Stimulated activated CD4-positive, alpha-beta T cell treated with anti-CD3 and anti-CD28 coated beads, Interleukin-15, amount 100 ng/mL, for 1 hour (primary cell): ENCODE results near the gene GNA12.
"Not testable (repeated sequence)": the region's sequence is repeated elsewhere in the genome, so short reads cannot be mapped to it uniquely, and the experiment has no call there.

Source experiments
- DNase-seq, 2 donors: peaks; one replicate each; pipeline ENCODE4 v3.0.0-alpha.2; 2020; ENCODE audit warnings: low read depth in 1 of 2, low spot score in 1 of 2

GNA12 gene

DNA sequence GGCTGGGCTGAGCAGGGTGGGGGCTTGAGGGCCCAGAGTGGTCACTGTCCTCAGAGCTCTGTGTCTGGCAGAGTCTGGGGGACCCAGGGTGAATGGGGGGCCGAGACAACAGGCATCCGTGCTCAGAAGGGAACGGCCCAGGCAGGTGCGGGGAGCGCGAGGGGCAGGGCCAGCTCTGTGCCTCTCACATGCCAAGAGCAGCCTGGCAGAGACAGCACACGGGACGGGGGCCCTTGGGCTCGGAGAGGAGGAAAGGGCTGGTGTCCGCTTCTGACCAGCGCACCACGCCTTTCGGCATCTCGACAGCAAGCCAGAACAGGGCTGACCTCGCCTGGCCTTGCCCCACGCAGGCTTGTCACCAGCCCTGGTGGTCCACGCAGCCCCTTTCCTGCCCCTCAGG, 142.7 kb downstream of the GNA12 start:
- DNase-seq: no peak

DNA sequence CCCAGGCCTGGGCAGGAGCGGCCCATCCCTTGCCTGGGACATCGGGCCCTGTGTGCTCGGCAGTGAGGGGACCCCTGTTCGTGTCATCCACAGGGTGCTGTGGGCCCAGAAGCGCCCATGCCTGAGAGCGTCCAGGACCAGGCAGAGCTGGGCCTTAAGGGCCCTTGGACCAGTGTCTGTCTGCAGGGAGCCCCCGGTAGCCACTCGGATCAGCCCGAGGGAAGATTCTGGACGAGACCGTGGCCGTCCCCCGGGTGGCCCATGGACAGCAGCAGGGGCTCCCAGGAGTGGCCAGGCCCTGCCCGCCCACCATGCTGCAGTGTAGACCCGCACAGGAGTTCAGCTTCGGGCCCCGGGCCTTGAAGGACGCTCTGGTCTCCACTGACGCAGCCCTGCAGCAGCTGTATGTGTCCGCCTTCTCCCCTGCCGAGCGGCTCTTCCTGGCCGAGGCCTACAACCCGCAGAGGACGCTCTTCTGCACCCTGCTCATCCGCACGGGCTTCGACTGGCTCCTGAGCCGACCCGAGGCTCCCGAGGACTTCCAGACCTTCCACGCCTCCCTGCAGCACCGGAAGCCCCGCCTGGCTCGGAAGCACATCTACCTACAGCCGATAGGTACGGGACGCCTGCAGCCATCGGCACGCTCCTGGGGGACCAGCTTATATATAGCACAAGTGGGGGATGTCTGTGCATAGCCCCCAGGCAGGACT, 143.8 kb downstream of the GNA12 start:
- no peak for DNase-seq

DNA sequence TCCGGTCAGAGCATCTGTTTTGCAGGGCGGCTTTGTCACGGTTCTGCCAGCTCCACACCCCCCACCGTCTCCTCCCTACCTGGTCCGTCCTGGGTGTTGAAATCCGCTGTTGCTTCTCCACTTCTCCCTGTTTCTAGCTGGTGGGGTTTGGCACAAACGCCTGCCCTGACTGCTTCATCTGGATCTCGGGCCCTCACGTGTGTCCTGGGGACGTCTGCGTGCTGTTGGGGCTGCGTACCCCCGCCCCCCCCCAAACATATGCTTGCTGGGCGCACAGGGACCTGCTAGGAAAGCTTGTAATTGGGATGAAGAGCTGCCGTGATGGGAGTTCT, 144.9 kb downstream of the GNA12 start:
- DNase-seq: no peak

DNA sequence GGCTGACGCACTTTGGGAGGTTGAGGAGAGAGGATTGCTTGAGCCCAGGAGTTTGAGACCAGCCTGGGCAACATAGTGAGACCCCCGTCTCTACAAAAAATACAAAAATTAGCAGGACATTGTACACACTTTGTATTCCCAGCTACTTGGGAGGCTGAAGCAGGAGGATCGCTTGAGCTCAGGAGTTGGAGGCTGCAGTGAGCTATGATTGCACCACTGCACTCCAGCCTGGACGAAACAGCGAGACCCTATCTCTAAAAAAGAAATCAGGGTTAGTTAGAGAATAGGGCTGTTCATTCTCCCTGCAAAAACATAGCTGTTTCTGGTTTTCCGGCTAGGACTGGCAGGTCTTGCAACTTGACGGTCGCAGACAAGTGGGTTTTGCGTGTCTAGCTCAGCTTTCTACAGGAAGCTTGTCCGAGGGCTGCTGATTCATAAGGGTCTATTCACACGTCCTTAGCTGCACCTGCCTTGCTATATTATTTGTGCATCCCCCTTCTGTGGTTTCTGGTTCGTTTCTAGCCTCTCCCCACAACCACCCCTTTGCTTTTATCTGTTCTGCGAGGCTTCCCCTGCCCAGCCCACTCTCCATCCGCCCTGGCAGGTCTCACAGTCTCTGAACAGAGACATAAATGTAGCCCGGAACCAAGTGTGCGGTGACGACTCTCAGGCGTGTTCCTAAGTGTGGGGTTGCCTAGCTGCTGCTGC, 145.4 kb downstream of the GNA12 start:
- DNase-seq: no peak

DNA sequence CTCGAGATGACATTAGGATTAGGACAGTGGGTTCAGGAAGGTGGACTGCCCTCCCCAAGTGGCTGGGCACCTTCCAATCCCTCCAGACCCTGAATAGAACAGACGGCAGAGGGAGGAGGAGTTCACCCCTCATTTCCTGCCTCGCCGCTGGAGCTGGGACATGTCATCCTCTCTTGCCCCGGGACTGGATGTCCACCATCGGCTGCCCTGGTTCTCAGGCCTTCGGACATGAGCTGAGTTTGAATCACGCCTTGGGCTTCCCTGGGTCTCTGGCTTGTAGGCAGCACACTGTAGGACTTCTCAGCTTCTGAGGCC, 150.0 kb downstream of the GNA12 start:
- DNase-seq: not testable (repeated sequence)

DNA sequence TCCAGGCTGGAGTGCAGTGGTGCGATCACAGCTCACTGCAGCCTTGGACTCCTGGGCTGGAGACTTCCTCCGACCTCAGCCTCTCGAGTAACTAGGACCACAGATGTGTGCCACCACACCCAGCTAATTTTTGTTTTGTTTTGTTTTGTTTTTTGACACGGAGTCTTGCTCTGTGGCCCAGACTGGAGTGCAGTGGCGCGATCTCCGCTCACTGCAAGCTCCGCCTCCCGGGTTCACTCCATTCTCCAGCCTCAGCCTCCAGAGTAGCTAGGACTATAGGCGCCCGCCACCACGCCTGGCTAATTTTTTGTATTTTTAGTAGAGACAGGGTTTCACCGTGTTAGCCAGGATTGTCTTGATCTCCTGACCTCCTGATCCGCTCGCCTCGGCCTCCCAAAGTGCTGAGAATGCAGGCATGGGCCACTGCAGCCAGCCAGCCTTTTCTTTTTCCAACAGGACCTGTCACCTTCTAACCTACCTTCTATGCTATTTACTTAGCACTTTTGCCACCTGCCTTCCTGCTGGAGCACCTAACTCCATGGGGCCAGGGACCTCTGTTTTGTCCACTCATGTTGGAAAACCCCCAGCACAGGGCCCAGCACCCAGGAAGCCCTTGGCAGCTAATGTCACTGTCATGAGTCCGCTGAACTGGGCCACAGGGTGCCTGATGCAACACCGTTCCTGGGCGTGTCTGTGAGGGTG, 150.5 kb downstream of the GNA12 start:
- DNase-seq: not testable (repeated sequence)

DNA sequence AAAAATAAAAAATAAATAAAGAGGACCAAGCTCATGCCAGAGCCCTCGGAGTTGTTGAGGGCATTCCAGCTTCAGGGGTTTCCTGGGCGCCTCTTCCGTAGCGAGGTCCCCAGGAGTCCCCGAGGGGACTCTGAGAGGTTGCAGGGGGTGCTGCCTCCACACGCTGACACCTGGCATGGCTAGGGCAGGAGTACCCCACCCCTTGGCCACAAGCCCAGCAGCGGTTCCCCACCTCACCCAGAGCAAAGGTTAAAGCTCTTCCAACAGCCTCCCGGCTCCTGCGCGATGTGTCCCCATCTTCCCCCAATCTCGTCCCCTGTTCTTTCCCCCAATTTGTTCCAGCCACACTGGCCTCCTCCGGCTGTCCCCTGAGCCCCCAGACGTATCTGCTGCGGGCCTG, 151.6 kb downstream of the GNA12 start:
- no peak for DNase-seq

DNA sequence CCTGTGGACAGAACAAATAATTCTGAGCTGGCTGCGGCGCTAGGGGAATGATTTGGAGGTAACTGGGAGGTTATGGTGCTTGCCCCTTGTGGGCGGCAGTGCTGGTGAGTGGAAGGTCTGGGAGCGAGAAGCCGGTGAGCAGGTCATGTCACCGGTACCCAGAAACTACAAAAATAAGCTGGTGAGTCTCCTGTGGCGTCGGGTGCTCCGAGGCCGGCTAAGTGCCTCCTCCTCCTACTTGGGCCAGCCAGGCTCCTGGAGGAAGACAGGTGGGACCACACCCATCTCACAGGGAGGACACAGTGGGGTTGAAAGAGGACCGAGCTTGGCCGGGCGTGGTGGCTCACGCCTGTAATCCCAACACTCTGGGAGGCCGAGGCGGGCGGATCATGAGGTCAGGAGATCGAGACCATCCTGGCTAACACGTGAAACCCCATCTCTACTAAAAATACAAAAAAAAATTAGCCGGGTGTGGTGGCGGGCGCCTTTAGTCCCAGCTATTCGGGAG, 152.1 kb downstream of the GNA12 start:
- DNase-seq: not testable (repeated sequence)

DNA sequence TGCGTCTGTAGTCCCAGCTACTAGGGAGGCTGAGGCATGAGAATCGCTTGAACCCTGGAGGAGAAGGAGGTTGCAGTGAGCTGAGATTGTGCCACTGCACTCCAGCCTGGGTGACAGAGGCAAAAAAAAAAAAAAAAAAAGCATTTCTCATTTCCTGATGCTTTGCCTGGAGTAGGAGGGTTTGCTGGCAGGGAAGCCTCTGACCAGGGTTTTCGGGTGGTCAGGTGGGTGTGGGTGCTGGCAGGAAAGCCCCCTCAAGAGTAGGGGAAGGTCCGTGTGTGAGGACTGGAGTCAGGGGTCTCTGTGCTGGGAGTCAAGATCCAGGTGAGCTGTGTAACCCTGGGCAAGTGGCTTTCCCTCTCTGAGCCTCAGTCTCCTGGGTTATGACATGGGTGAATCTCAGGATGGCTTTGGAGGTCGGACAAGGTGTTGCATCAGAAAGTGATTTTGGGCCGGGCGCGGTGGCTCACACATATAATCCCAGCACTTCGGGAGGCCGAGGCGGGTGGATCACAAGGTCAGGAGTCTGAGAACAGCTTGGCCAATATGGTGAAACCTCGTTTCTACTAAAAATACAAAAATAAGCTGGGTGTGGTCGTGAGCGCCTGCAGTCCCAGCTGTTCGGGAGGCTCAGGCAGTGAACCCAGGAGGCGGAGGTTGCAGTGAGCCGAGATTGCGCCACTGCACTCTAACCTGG, 152.9 kb downstream of the GNA12 start:
- no peak for DNase-seq

DNA sequence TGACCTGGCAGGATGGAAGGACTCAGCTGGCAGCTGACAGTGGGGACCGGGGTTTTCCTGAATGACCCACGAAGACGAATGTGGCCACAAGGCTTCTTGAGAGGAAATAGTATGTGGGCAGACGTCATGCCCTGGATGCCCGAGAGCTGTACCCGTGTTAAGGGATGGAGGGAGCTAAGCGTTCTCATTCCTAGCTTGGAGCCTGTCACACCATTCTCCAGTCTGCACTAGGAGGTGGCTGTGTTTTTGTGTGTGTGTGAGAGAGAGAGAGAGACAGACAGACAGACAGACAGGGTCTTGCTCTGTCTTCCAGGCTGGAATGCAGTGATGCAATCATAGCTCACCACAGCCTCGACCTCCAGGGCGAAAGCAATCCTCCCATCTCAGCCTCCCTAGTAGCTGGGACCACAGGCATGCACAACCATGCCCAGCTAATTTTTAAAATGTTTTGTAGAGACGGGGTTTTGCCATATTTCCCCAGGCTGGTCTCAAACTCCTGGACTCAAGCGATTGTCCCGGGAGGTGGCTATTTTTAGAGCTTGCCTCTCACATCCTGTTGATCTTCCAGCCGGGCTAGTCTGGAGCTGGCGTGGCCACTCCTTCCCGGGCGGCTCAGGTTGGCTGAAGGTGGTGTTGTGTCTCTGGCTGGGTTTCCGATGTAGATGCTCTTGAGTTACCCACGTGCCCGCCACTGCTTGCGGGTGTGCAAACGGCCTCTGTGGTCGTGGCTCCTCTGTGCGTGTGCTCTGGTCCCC, 154.0 kb downstream of the GNA12 start:
- DNase-seq: no peak

DNA sequence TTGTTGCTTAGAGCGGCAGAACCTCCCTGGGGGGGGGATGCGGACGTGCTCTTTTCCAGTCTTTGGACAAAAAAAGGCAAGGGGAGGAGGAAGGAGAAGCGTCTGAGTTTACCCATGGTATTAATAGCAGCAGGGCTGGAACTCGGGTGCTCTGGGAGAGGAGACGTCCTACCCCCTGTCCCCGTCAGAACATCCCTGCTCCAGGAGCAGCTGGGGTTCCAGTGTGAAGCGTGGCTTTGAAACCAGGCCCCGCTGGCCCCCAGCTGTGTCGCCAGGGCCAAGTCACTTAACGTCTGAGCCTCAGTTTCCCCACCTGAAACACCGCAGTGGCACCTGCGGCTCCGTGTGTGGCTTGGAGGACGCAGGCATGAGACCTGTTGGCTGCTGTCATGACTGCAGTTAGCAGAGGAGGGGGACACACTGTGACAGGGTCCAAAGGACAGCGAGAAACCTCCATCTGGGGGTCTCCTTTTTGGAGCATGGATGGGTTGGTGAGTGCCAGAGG, 154.7 kb downstream of the GNA12 start:
- DNase-seq: no peak

DNA sequence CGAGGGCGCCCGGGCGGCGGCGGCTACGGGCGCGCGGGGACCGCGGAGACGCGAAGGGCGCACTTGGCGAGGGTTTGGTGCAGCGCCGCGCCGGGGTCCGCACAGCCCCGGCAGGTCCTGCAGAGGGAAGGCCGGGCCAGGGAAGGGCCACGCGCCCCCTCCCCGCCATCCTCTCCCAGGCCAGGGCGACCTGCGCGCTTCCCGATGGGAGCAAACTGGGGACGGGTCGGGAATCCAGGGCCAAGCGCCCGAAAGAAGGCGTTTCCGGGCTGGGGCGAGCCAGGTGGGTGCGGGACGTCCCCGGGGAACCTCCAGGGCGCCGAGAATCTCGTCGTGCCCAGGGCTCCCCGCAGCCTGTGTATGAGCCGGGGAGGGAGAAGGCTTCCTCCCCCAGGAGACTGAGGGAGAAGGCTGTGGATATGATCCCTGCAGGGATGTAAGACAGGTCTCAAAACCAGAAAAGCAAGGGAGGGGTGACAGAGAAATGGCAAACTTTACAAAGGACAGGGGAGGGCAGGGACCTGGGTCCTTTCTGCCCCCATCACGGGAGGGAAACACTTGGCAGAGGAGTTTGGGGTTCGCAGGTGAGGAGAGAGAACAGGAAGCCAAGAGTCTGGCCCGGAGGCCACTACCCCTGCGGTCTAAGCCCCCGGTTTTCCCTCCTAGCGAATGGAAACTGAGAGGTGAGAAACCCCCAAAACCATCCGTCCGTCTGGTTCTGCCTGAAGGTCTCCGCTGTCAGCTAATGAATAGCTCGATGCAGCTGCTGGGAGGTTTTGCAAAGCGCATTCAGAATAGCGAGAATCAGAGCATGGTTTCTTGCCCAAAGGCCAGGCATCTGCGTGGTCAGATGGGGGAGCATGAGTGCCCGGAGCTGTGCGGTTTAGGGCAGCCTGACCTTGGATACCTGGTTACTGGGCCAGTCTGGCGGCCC, 155.4 kb downstream of the GNA12 start:
- no peak for DNase-seq

DNA sequence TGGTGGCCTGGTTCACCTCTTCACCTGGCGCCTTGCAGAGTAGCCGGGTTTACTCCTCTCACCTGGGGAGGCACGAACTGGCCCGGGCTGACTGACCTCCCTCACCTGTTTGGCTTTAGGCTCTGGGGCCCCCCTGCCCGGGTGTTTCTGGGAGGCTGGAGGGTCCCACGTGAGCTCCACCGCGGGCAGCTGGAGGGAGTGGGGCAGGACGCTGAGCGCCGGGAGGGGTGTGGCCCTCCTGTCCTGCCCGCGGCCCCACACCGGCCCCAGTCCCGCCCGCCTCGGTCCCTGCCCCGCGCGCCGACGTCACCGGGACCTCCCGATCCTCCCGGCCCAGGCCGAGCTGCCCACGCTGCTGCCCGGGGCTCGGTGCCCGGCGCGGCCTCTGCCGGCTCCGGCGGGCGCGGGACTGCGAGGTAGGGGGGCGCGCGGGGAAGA, 156.2 kb downstream of the GNA12 start, which contains the start of gene AMZ1:
Gene AMZ1 (plus strand): TSS at position 322 of the 438 bp plus-strand sequence. CDS start 12,250 bp downstream, outside the sequence.
- no peak for DNase-seq

DNA sequence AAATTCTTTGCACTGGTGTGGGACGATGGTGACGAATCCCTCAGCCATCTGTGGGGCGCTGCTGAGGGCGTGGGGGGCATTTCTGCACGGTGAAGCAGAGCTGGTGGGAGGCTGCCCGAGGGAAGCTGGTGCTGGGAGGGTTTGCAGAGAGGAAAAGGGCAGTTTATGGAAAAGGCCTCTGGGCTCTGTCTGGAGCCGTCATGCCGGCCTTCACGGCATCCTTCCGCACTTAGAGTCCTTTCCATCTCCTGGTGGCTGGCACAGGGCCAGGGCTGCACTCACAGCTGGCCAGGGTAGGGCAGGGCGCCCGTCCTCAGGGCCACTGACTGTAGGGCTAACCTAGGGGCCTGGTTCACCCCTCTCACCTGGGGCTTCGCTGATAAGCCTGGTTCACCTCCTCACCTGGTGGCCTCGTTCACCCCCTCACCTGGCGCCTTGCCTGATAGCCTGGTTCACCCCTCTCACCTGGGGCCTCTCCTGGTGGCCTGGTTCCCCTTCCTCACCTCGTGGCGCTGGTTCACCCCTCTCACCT, 156.7 kb downstream of the GNA12 start:
- DNase-seq: no peak

DNA sequence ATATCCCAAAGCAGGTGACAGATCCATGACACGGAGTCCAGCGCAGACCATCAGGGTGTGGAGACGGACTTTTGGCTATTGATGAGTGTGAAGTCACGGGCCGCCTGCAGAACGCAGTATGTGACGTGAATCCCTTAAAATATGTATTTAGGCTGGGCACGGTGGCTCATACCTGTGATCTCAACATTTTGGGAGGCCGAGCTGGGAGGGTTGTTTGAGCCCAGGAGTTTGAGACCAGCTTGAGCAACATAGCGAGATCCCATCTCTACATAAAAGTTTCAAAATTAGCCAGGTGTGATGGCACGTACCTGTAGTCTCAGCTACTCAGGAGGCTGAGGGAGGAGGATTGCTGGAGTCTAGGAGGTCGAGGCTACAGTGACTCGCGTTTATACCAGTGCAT, 158.0 kb downstream of the GNA12 start:
- DNase-seq: no peak

DNA sequence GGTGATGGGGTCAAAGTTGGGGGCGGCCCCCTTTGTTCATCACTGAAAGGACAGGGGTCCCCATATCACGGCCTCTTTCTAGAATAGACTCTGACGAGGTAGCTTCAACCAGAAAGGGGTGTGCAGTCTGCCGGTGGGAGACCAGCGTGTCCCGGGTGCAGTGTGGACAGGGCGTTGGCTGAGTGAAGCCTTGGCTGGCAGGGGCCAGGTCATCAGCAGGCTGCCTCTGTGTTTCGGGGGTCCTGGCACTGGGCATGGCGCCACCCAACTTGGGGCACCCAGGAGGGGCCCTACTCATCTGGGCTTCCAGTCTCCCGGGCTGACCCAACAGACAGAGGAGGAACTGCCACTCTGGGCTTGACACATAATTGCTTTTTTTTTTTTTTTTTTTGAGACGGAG, 159.6 kb downstream of the GNA12 start:
- no peak for DNase-seq

DNA sequence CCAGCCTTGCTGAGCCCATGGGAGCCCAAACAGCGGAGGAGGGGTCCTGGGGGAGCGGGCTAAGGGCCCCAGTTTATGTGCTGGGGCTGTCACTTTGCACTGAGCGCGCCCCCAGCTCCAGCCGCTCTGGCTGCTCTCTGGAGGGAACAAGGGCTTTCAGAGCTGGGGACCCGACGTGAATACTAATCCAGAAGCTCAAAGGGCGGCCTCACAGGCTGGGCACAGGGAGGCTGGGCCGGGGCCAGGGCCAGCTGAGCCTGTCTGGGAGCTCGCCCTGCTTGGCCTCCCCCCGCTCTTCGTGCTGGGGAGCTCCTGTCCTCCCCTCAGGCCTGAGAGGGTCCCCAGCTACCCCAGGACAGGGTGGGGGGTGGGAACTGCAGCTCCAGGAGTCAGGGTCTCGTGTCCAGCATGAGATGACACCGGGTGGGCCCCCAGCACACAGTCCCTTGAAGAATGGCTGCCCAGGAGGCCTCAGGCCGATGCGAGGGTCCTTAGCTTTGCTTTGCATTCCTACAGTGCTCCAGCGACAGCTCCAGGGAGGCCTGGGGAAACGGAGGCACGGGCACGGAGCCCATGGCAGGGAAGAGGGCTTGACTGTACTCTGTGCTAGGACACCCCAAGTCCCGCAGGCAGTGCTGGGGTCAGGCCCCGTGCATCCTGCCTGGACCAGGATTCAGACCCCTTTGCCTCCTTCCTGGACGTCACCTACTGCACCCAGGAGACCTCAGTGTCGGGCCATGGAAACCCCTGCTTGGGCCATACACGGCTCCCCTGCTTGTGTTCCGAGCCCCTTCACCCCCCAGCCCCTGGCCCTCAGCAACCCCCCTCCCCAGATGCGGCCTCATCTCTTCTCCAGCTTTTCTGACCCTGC, 161.9 kb downstream of the GNA12 start:
- DNase-seq: no peak

DNA sequence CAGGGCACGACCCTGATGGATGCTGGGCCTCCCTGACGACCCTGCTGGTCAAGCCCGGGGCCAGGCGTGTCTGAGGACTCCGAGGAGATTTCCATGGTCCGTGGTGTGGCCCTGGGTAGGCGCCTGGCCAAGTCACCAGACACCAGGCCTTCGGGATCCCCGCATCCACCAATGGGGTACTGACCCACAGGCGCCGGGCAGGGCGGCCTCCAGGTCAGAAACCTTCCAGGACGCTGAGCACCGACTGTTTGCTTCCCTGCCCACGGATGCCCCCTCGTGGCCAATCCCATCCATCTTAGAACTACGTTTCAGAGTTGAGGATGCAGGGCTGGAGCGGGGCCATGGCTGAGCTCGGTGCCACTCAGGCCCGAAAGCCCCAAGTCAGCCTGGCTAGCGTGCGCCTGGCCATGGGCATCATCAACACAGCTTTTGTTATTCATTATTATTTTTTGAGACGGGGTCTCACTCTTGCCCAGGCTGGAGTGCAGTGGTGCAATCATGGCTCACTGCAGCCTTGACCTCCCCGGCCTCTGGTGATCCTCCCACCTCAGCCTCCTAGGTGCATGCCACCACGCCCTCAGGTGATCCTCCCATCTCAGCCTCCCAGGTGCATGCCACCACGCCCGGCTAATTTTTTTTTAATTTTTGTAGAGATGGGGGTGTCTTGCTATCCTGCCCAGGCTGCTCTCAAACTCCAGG, 163.2 kb downstream of the GNA12 start:
- DNase-seq: peak; percentile 13 to 35
